A549 (cell line): ENCODE results near the gene PCNT. TPM values are rescaled to one million over a fixed set of nuclear protein-coding genes. Genes with fewer than 3 reads are reported as not detected.

Experiments
- ATAC-seq, 2 experiments: fragments of 200-7000 bp in 1 of 2; fragments of >200 bp in 1 of 2; cut with Nextera tagmentation in 1 of 2; cut with Tn5 transposase in 1 of 2; 3 replicates each; pipeline versions ENCODE4 v1.8.0 to v1.9.1; 2018 to 2020; ENCODE audit warnings: mild to moderate bottlenecking in 1 of 2, moderate library complexity in 1 of 2
- CTCF ChIA-PET: fragments of 300-600 bp; sonication (Branson Sonifier 250); formaldehyde crosslinking; extraction: SDS; loops from one replicate; lab custom pipeline; 2021; ENCODE audit warnings: antibody characterized with exemption, inconsistent platforms; lab: Yijun Ruan, JAX
- POLR2A ChIA-PET: fragments of 350-600 bp; formaldehyde crosslinking; extraction: SDS; loops from one replicate; lab custom pipeline; 2021; ENCODE audit warnings: antibody characterized with exemption, inconsistent platforms; lab: Yijun Ruan, JAX
- DNase-seq, 2 experiments: peaks; one replicate each; pipeline versions ENCODE4 v3.0.0 to v3.0.0-alpha.2; 2011 to 2016; ENCODE audit warnings: low read depth in 1 of 2, low spot score in 1 of 2
- FAIRE-seq: peaks from 2 replicates; lab custom pipeline; 2011; peaks lifted over from hg19 to GRCh38; lab: Jason Lieb, UNC
- H3K27ac ChIP-seq, 2 experiments: fragments of >200 bp; sonication (Bioruptor Twin); formaldehyde crosslinking; 3 replicates each; pipeline ENCODE4 v1.5.1; 2016 to 2017
- H3K4me1 ChIP-seq: fragments of >200 bp; sonication (Bioruptor Twin); formaldehyde crosslinking; 3 replicates; pipeline ENCODE4 v1.6.1; 2016
- H3K4me2 ChIP-seq: fragments of >200 bp; sonication (Bioruptor Twin); formaldehyde crosslinking; 3 replicates; pipeline ENCODE4 v1.6.1; 2016
- H3K4me3 ChIP-seq: fragments of >200 bp; sonication (Bioruptor Twin); formaldehyde crosslinking; 3 replicates; pipeline ENCODE4 v1.5.1; 2016
- H3K9me3 ChIP-seq: fragments of >200 bp; sonication (Bioruptor Twin); formaldehyde crosslinking; 3 replicates; pipeline ENCODE4 v1.6.1; 2016
- BHLHE40 ChIP-seq: IDR thresholded peaks from 2 replicates; pipeline ENCODE4 v1.6.1; 2012; ENCODE audit warnings: low read depth, low read length, inconsistent platforms
- CEBPB ChIP-seq, 2 experiments: fragments of >200 bp in 1 of 2; sonication (Bioruptor Twin) in 1 of 2; formaldehyde crosslinking in 1 of 2; IDR thresholded peaks; 2 replicates each; pipeline ENCODE4 v1.6.1; 2012 to 2016
- EHMT2 ChIP-seq: fragments of 200-600 bp; sonication (generic); IDR thresholded peaks from 2 replicates; pipeline ENCODE4 v1.6.1; 2016; ENCODE audit warnings: antibody characterized with exemption, low read depth, mild to moderate bottlenecking, moderate library complexity
- EP300 ChIP-seq, 2 experiments: fragments of >200 bp; sonication (Bioruptor Twin); formaldehyde crosslinking; IDR thresholded peaks; 2 replicates in 1 of 2; 3 replicates in 1 of 2; pipeline ENCODE4 v1.6.1; 2016 to 2017
- ESRRA ChIP-seq: fragments of 150-350 bp; IDR thresholded peaks from 2 replicates; pipeline ENCODE4 v1.6.1; 2014; ENCODE audit warnings: mild to moderate bottlenecking, low read length, borderline replicate concordance
- FOSL2 ChIP-seq, 2 experiments: fragments of 450-650 bp in 1 of 2; fragments of >200 bp in 1 of 2; sonication (Bioruptor Twin) in 1 of 2; formaldehyde crosslinking; IDR thresholded peaks; 2 replicates each; pipeline versions ENCODE4 v1.5.0 to v1.6.1; 2016 to 2020; ENCODE audit warnings: mild to moderate bottlenecking in 1 of 2, moderate library complexity in 1 of 2
- HDAC2 ChIP-seq: fragments of 200-600 bp; sonication (generic); IDR thresholded peaks from 2 replicates; pipeline ENCODE4 v1.6.1; 2016
- HOXA7 ChIP-seq: fragments of 250-450 bp; sonication (Bioruptor Pico); IDR thresholded peaks from 2 replicates; pipeline ENCODE4 v1.5.0; 2020; ENCODE audit warnings: mild to moderate bottlenecking, moderate library complexity
- HOXB13 ChIP-seq: fragments of 250-450 bp; sonication (Bioruptor Pico); IDR thresholded peaks from 2 replicates; pipeline ENCODE4 v1.5.0; 2020; ENCODE audit warnings: low read depth, mild to moderate bottlenecking, moderate library complexity
- JUNB ChIP-seq: fragments of >200 bp; sonication (Bioruptor Twin); formaldehyde crosslinking; IDR thresholded peaks from 2 replicates; pipeline ENCODE4 v1.6.1; 2016
- KDM1A ChIP-seq: fragments of 200-600 bp; sonication (generic); IDR thresholded peaks from 2 replicates; pipeline ENCODE4 v1.6.1; 2016; ENCODE audit warnings: low read depth, mild to moderate bottlenecking
- KDM5A ChIP-seq: fragments of 200-600 bp; sonication (generic); IDR thresholded peaks from 2 replicates; pipeline ENCODE4 v1.6.1; 2016; ENCODE audit warnings: antibody characterized with exemption, mild to moderate bottlenecking
- MYC ChIP-seq: IDR thresholded peaks from 2 replicates; pipeline ENCODE4 v1.6.1; 2012; ENCODE audit warnings: mild to moderate bottlenecking, inconsistent platforms, low read length, improper control_type of control experiment, borderline replicate concordance
- POLR2A ChIP-seq: IDR thresholded peaks from 2 replicates; pipeline ENCODE4 v1.6.1; 2012; ENCODE audit warnings: mild to moderate bottlenecking, low read length
- RAD21 ChIP-seq, 2 experiments: fragments of >200 bp in 1 of 2; sonication (Bioruptor Twin) in 1 of 2; formaldehyde crosslinking in 1 of 2; IDR thresholded peaks in 1 of 2; conservative IDR thresholded peaks in 1 of 2; 2 replicates in 1 of 2; 3 replicates in 1 of 2; pipeline ENCODE4 v1.6.1; 2012 to 2018; ENCODE audit warnings: inconsistent platforms in 1 of 2
- RCOR1 ChIP-seq: fragments of 150-350 bp; IDR thresholded peaks from 2 replicates; pipeline ENCODE4 v1.6.1; 2014; ENCODE audit warnings: antibody characterized with exemption, low read length, low read depth
- RFX5 ChIP-seq: fragments of 450-650 bp; IDR thresholded peaks from 2 replicates; pipeline ENCODE4 v1.7.1; 2014; ENCODE audit warnings: antibody characterized with exemption, mild to moderate bottlenecking, moderate library complexity
- RNF2 ChIP-seq: fragments of 200-600 bp; sonication (generic); IDR thresholded peaks from 2 replicates; pipeline ENCODE4 v1.6.1; 2016; ENCODE audit warnings: low read depth, mild to moderate bottlenecking, antibody characterized with exemption, moderate library complexity, borderline replicate concordance
- SMC3 ChIP-seq: fragments of >200 bp; sonication (Bioruptor Twin); formaldehyde crosslinking; IDR thresholded peaks from 3 replicates; pipeline ENCODE4 v1.6.1; 2018; ENCODE audit warnings: inconsistent platforms
- SREBF2 ChIP-seq: fragments of 450-650 bp; IDR thresholded peaks from 2 replicates; pipeline ENCODE4 v1.6.1; 2014; ENCODE audit warnings: mild to moderate bottlenecking, moderate library complexity
- TFCP2L1 ChIP-seq: fragments of 250-450 bp; sonication (Bioruptor Pico); IDR thresholded peaks from 2 replicates; pipeline ENCODE4 v1.5.0; 2021; ENCODE audit warnings: mild to moderate bottlenecking
- TP53 ChIP-seq: fragments of 250-450 bp; sonication (Bioruptor Pico); IDR thresholded peaks from 2 replicates; pipeline ENCODE4 v1.5.0; 2021; ENCODE audit warnings: mild to moderate bottlenecking, moderate library complexity
- ZC3H11A ChIP-seq: fragments of 450-650 bp; IDR thresholded peaks from 2 replicates; pipeline ENCODE4 v1.6.1; 2014; ENCODE audit warnings: antibody characterized with exemption, mild to moderate bottlenecking
- ZNF302 ChIP-seq: fragments of 250-450 bp; sonication (Bioruptor Pico); IDR thresholded peaks from 2 replicates; pipeline ENCODE4 v1.9.0; 2021; ENCODE audit warnings: inconsistent platforms, mild to moderate bottlenecking, moderate library complexity
- WGBS: methylation state at CpG from one replicate; pipeline ENCODE4 v1.1.6; 2017; ENCODE audit errors: missing lambda C conversion rate; 5-methylcytosine and 5-hydroxymethylcytosine counted together
- polyA plus RNA-seq, 4 experiments: library from polyadenylated mRNA; depleted of rRNA in 3 of 4; stranded (reverse); fragments of >200 nt; fragmentation: RNase III in 1 of 4; extraction: RNeasy Plus Mini Kit Qiagen cat#74134 plus additional on column Dnase treatment in 1 of 4; gene quantifications; 2 replicates in 3 of 4; 3 replicates in 1 of 4; pipeline ENCODE4 v1.2.3, GENCODE V29; 2011 to 2017
- TF ChIP-seq, protein P1 (sequence below): fragments of >200 bp; sonication (Bioruptor Twin); formaldehyde crosslinking; IDR thresholded peaks from 3 replicates; pipeline ENCODE4 v1.5.1; 2016
- TF ChIP-seq, protein P2 (sequence below): IDR thresholded peaks from 2 replicates; pipeline ENCODE4 v1.6.1; 2012; ENCODE audit warnings: low read depth, borderline replicate concordance

PCNT gene
- polyA plus RNA-seq, 2 of the 4 experiments (the other 2 are of a cell fraction) = 11.1 to 14.6 TPM

DNA sequence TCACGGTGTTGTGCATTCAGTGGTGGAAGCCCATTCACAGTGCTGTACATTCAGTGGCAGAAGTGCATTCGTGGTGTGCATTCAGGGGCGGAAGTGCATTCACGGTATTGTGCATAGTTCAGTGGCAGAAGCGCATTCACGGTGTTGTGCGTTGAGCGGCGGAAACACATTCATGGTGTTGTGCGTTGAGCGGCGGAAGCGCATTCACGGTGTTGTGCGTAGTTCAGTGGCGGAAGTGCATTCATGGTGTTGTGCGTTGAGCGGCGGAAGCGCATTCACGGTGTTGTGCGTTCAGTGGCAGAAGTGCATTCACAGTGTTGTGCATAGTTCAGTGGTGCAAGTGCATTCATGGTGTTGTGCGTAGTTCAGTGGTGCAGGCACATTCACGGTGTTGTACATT is 60.6 kb downstream of the PCNT start:
- ChIA-PET CTCF (interaction anchor here (0.9 kb wide), 1 partner anchor 34 kb away, joined by 3 read pairs; no protein-coding TSS in a partner anchor), POLR2A (no interaction called here)
- ATAC-seq (no peak), FAIRE-seq (no peak), DNase-seq (no peak)
- TF ChIP-seq, protein P1, sequence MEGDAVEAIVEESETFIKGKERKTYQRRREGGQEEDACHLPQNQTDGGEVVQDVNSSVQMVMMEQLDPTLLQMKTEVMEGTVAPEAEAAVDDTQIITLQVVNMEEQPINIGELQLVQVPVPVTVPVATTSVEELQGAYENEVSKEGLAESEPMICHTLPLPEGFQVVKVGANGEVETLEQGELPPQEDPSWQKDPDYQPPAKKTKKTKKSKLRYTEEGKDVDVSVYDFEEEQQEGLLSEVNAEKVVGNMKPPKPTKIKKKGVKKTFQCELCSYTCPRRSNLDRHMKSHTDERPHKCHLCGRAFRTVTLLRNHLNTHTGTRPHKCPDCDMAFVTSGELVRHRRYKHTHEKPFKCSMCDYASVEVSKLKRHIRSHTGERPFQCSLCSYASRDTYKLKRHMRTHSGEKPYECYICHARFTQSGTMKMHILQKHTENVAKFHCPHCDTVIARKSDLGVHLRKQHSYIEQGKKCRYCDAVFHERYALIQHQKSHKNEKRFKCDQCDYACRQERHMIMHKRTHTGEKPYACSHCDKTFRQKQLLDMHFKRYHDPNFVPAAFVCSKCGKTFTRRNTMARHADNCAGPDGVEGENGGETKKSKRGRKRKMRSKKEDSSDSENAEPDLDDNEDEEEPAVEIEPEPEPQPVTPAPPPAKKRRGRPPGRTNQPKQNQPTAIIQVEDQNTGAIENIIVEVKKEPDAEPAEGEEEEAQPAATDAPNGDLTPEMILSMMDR = no peak
- WGBS = 98% methylated on average over 24 of the region's 24 CpGs
- H3K27ac ChIP-seq = no peak overlapping the region
- H3K4me3 ChIP-seq = no peak overlapping the region
- H3K9me3 ChIP-seq = no peaks in the 10 kb centered on the region
- no peak overlapping the region for H3K4me2 ChIP-seq
- H3K4me1 ChIP-seq = no peaks in the 10 kb centered on the region

DNA sequence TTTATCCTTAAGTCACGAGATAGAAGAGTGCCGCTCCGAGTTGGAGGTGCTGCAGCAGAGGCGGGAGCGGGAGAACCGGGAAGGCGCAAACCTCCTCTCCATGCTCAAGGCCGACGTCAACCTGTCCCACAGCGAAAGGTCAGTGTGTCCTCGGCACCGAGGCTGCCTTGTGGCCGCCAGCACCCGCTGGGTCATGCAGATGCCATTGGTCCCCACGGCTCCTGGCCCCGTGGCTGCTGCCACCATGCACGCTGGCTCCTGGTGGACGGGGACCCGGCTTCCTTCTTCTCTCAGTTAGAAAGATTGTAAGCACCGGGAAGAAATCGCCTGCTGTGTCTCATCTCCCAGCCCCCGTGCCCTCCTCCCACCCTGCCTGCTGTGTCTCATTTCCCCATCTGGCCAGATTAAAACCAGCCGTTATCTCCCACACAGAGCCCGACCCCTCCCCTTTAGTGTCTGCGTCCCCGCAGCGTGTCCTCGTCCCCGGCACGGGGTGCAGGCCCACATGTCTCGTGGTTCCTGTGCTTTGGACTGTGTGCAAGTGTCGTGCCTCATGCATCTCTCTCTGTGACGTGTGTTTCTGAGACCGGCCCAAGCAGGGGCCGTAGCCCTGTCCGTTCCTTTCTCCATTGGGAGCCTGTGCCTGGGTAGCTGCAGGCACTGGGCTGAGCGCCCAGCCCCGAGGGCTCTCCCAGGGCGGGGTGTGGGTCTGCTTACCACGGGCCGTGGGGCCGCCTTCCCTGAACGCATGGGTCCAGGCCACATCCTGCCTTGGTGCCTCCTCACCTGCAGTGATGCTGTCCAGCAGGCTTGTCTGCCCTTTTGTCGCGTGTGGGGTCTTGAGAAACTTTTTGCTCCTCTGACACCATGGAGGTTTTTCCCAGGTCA is 62.1 kb downstream of the PCNT start:
- Histone ChIP-seq H3K27ac (no peak overlapping the region), H3K4me3 (no peak overlapping the region), H3K9me3 (no peaks in the 10 kb centered on the region), H3K4me1 (no peaks in the 10 kb centered on the region), H3K4me2 (no peak overlapping the region)
- POLR2A ChIA-PET = no interaction called here
- no peak for ATAC-seq
- TF ChIP-seq RAD21 (conservative IDR thresholded peaks at IDR 0.05 in 1 of 2, IDR thresholded peaks at IDR 0.05 in 1 of 2) = no peak
- TF ChIP-seq EP300 (IDR thresholded peaks at IDR 0.05) = no peak
- TF ChIP-seq HOXA7 (CRISPR knock-in tag) = no peak
- TF ChIP-seq HOXB13 = no peak
- no peak for TF ChIP-seq BHLHE40
- TF ChIP-seq FOSL2 (IDR thresholded peaks at IDR 0.05) = no peak
- no peak for TF ChIP-seq FOSL2 (CRISPR knock-in tag; IDR thresholded peaks at IDR 0.05)
- TF ChIP-seq MYC = no peak
- no peak for TF ChIP-seq RNF2
- TF ChIP-seq RCOR1 = no peak
- 97% methylated on average over 27 of the region's 45 CpGs for WGBS
- no peak for FAIRE-seq
- no peak for DNase-seq
- CTCF ChIA-PET = no interaction called here

DNA sequence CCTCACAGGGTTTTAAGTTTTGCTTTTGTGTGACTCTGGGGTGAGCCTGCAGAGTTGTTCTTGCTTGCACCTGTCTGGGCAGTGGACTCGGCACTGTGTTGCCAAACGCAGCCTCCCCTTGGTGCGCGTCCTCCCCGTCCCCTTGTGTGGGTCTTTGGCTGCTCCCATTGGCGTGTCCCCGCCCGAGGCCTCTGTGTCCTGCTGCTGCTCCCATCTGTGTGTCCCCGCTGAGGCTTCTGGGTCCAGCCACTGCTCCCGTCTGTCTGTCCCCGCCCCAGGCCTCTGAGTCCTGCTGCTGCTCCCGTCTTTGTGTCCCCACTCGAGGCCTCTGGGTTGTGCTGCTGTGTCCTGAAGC is 62.8 kb downstream of the PCNT start:
- TF ChIP-seq ZNF302 (no peak), POLR2A (no peak), SMC3 (no peak), ESRRA (no peak), RFX5 (no peak), JUNB (no peak), BHLHE40 (no peak), MYC (no peak), HDAC2 (no peak)
- POLR2A ChIA-PET = no interaction called here

DNA sequence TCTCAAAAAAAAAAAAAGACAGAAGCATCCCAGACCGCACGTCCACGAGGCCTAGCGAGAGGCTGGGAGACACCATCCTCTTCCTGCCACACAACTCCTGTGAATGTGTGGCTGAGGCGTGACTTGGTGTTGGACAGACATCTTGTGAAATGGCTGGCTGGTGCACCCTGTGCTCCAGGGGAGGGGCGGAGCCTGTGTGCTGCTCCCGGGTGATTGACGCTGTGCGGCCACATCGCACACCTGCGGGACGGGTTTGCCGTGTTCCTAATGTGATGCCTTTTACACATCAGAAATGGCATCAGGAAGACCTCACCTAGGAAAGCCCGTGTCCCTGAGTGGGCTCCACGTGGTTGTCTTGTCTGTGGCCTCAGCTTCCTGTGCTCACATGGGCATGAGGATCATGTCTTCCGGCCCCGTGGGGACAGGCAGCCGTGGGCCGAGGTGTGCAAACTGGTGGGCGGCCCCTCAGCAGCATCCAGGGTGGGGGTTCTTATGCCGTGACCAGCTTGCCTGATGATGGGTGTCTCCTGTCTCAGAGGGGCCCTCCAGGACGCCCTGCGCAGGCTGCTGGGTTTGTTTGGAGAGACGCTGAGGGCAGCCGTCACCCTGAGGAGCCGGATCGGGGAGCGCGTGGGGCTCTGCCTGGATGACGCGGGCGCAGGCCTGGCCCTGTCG is 64.4 kb downstream of the PCNT start:
- Histone ChIP-seq H3K4me1 (no peaks in the 10 kb centered on the region), H3K4me2 (no peak overlapping the region), H3K9me3 (no peaks in the 10 kb centered on the region), H3K4me3 (no peak overlapping the region), H3K27ac (no peak overlapping the region)
- no peak for FAIRE-seq
- no peak for ATAC-seq
- WGBS = 96% methylated on average over 5 of the region's 33 CpGs
- CTCF ChIA-PET = interaction anchor here (1.1 kb wide), 2 partner anchors 32 to 63 kb away, joined by 3 read pairs; no protein-coding TSS in a partner anchor
- no peak for DNase-seq
- POLR2A ChIA-PET = no interaction called here
- TF ChIP-seq ESRRA = no peak
- TF ChIP-seq EHMT2 = no peak
- no peak for TF ChIP-seq CEBPB (IDR thresholded peaks at IDR 0.05)
- no peak for TF ChIP-seq TP53 (CRISPR knock-in tag)
- TF ChIP-seq SMC3 = no peak
- TF ChIP-seq, protein P2, sequence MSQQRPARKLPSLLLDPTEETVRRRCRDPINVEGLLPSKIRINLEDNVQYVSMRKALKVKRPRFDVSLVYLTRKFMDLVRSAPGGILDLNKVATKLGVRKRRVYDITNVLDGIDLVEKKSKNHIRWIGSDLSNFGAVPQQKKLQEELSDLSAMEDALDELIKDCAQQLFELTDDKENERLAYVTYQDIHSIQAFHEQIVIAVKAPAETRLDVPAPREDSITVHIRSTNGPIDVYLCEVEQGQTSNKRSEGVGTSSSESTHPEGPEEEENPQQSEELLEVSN = no peak
- no peak for TF ChIP-seq ZC3H11A
- no peak for TF ChIP-seq KDM5A
- no peak for TF ChIP-seq JUNB
- no peak for TF ChIP-seq KDM1A
- TF ChIP-seq SREBF2 = no peak
- TF ChIP-seq TFCP2L1 (CRISPR knock-in tag) = no peak
- no peak for TF ChIP-seq RNF2

More for the DNA sequence above, 62.8 kb downstream of the PCNT start:
- no peak for DNase-seq
- H3K4me3 ChIP-seq = no peak overlapping the region
- no peak for ATAC-seq
- no peak for FAIRE-seq
- no peaks in the 10 kb centered on the region for H3K4me1 ChIP-seq
- no peaks in the 10 kb centered on the region for H3K9me3 ChIP-seq
- no peak overlapping the region for H3K27ac ChIP-seq
- WGBS = 100% methylated on average over 5 of the region's 13 CpGs
- CTCF ChIA-PET = no interaction called here
- H3K4me2 ChIP-seq = no peak overlapping the region
